ENCODE measurements around the gene ZNF837. TPM values are rescaled to one million over a fixed set of nuclear protein-coding genes. Genes with fewer than 3 reads are reported as not detected.

The ZNF837 gene
- total and polyA plus RNA-seq, 8 donors, result 1.1 to 3.8 (median 1.8) TPM

- Histone ChIP-seq H3K9me3 (no peaks in the 10 kb centered on the region), H3K4me3 (no peak overlapping the region), H3K4me1 (peaks cover 0 to 5% (median 4%) of the 10 kb centered on the region in 3 donors), H3K27me3 (no peaks in the 10 kb centered on the region), H3K36me3 (peaks cover 4 to 28% (median 22%) of the 10 kb centered on the region in 3 donors), H3K27ac (no peak overlapping the region)
- intact Hi-C loops (cut with DNase I), result no loop called here
- DNase-seq (peak in 3 of 6 donors; percentile 38 to 79 (median 63)), ATAC-seq (peak in 1 of 4 donors; percentile 11), FAIRE-seq (no peak)
- TF ChIP-seq CTCF (IDR thresholded peaks at IDR 0.05), result no peak
- WGBS, 2 donors, result 5% methylated on average over 52 to 75 of the region's 75 CpGs
Observed at GRCh38 chr19:58395979-58396627, 15.3 kb upstream of the ZNF837 start.

GRCh38 chr19:58395220-58395978, 14.6 kb upstream of the ZNF837 start, which contains the start of gene RNF225:
RNF225 (plus strand) TSS chr19:58395656; CDS start chr19:58396090, 434 bp downstream.
- intact Hi-C loops (cut with DNase I), result no loop called here
- peaks cover 4 to 28% (median 24%) of the 10 kb centered on the region in 3 donors for H3K36me3 ChIP-seq
- FAIRE-seq (no peak), ATAC-seq (peak; percentile 33 to 79 (median 58)), DNase-seq (peak in 4 of 6 donors; percentile 27 to 83 (median 60))
- 32 to 35% methylated on average over 21 of the region's 21 CpGs for WGBS, 2 donors
- no peaks in the 10 kb centered on the region for H3K27me3 ChIP-seq
- H3K4me3 ChIP-seq, result no peak within 1 kb of the TSS
- no peak within 1 kb of the TSS for H3K27ac ChIP-seq
- H3K9me3 ChIP-seq, result no peaks in the 10 kb centered on the region
- no peak for TF ChIP-seq CTCF (IDR thresholded peaks at IDR 0.05)
- peaks cover under 1 to 6% (median 6%) of the 10 kb centered on the region in 3 donors for H3K4me1 ChIP-seq

GRCh38 chr19:58394821-58395219, 14.0 kb upstream of the ZNF837 start:
- 69 to 73% methylated on average over 3 of the region's 3 CpGs for WGBS, 2 donors
- ATAC-seq (peak in 2 of 4 donors; percentile 5 to 10), FAIRE-seq (no peak), DNase-seq (peak in 1 of 6 donors; percentile 31)
- Histone ChIP-seq H3K4me3 (no peak overlapping the region), H3K36me3 (peaks cover 4 to 28% (median 24%) of the 10 kb centered on the region in 3 donors), H3K27me3 (no peaks in the 10 kb centered on the region), H3K9me3 (no peaks in the 10 kb centered on the region), H3K4me1 (peaks cover 0 to 11% (median 6%) of the 10 kb centered on the region in 3 donors), H3K27ac (no peak overlapping the region)
- intact Hi-C loops (cut with DNase I), result no loop called here
- TF ChIP-seq CTCF (IDR thresholded peaks at IDR 0.05), result no peak

GRCh38 chr19:58393725-58394033, 12.8 kb upstream of the ZNF837 start:
- H3K36me3 ChIP-seq, result peaks cover 4 to 28% (median 24%) of the 10 kb centered on the region in 3 donors
- no peak for FAIRE-seq

More at GRCh38 chr19:58393725-58394033, 12.8 kb upstream of the ZNF837 start:
- Histone ChIP-seq H3K4me1 (peaks cover 6 to 15% (median 7%) of the 10 kb centered on the region in 3 donors), H3K27me3 (no peaks in the 10 kb centered on the region), H3K27ac (no peak overlapping the region), H3K9me3 (no peaks in the 10 kb centered on the region), H3K4me3 (no peak overlapping the region)
- intact Hi-C loops (cut with DNase I), result no loop called here
- DNase-seq, result no peak
- TF ChIP-seq CTCF (IDR thresholded peaks at IDR 0.05), result no peak
- ATAC-seq, result no peak
- WGBS, 2 donors, result 85 to 86% methylated on average over 4 of the region's 4 CpGs

Data from pancreas (tissue), 10 donors.